ENCODE data around the gene GTF2B. TPM values are rescaled to one million over a fixed set of nuclear protein-coding genes. Genes with fewer than 3 reads are reported as not detected.

GTF2B gene
- total and polyA plus RNA-seq, 9 donors, result 23.2 to 38.7 (median 25.5) TPM

DNA sequence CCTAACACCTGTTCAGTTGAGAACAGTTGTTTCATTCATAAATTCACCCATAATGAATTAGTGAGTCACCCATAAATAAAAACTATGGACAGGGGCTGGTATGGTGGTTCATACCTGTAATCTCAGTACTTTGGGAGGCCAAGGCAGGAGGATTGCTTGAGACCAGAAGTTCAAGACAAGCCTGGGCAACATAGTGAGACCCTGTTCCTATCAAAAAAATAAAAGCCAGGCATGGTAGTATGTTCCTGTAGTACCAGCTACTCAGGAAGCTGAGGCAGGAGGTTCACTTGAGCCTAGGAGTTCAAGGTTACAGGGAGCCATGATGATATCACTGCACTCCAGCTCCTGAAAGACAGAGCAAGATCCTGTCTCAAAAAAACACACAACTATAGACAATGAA, 79.0 kb downstream of the GTF2B start:
- no peak overlapping the region for H3K4me3 ChIP-seq
- H3K9me3 ChIP-seq, result no peaks in the 10 kb centered on the region
- H3K36me3 ChIP-seq, result no peaks in the 10 kb centered on the region
- H3K27me3 ChIP-seq, result no peaks in the 10 kb centered on the region
- TF ChIP-seq, protein P1, sequence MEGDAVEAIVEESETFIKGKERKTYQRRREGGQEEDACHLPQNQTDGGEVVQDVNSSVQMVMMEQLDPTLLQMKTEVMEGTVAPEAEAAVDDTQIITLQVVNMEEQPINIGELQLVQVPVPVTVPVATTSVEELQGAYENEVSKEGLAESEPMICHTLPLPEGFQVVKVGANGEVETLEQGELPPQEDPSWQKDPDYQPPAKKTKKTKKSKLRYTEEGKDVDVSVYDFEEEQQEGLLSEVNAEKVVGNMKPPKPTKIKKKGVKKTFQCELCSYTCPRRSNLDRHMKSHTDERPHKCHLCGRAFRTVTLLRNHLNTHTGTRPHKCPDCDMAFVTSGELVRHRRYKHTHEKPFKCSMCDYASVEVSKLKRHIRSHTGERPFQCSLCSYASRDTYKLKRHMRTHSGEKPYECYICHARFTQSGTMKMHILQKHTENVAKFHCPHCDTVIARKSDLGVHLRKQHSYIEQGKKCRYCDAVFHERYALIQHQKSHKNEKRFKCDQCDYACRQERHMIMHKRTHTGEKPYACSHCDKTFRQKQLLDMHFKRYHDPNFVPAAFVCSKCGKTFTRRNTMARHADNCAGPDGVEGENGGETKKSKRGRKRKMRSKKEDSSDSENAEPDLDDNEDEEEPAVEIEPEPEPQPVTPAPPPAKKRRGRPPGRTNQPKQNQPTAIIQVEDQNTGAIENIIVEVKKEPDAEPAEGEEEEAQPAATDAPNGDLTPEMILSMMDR (IDR thresholded peaks at IDR 0.05), result no peak
- TF ChIP-seq EP300 (IDR thresholded peaks at IDR 0.05) (no peak), POLR2A (IDR thresholded peaks at IDR 0.05) (no peak)
- no peak overlapping the region for H3K27ac ChIP-seq
- H3K4me1 ChIP-seq (ENCODE audit: insufficient read depth), result no peaks in the 10 kb centered on the region
- intact Hi-C loops (cut with DNase I), result no loop called here
- no peak for DNase-seq

- Histone ChIP-seq H3K27me3 (no peaks in the 10 kb centered on the region), H3K36me3 (no peaks in the 10 kb centered on the region), H3K9me3 (no peaks in the 10 kb centered on the region), H3K4me3 (no peak overlapping the region), H3K4me1 (ENCODE audit: insufficient read depth) (no peaks in the 10 kb centered on the region), H3K27ac (no peak overlapping the region)
- TF ChIP-seq POLR2A (IDR thresholded peaks at IDR 0.05) (no peak), EP300 (IDR thresholded peaks at IDR 0.05) (no peak)
- TF ChIP-seq, protein P1 (IDR thresholded peaks at IDR 0.05), result no peak
- intact Hi-C loops (cut with DNase I), result no loop called here
- 96 to 98% (median 97%) methylated on average over 5 of the region's 5 CpGs for WGBS, 3 donors
- no peak for DNase-seq
These were observed 87.9 kb downstream of the GTF2B start for GRCh38 chr1:88803444-88803843.

DNA sequence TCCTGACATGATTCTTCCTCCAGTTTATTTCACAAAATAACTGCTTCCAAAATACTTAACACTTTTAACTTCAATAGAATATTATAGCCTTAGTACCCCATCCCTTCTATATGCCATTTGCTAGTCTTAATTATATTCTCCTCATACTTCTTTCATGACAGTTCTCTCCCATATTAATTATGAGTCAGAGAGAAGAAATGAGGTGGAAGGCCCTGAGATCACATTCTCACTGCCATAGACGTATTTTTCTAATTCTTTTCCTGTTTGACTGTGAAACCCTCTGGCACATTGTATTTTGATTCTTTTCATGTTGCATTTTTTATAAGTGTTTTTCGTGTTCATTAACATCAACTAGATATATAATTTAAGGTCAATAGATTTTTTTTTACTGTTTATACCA, 88.4 kb downstream of the GTF2B start:
- H3K36me3 ChIP-seq, result no peaks in the 10 kb centered on the region
- H3K9me3 ChIP-seq, result no peaks in the 10 kb centered on the region
- intact Hi-C loops (cut with DNase I), result no loop called here
- no peaks in the 10 kb centered on the region for H3K27me3 ChIP-seq
- DNase-seq, result no peak
- no peak overlapping the region for H3K27ac ChIP-seq
- TF ChIP-seq POLR2A (IDR thresholded peaks at IDR 0.05), result no peak
- no peak for TF ChIP-seq EP300 (IDR thresholded peaks at IDR 0.05)
- TF ChIP-seq, protein P1 (IDR thresholded peaks at IDR 0.05), result no peak
- H3K4me1 ChIP-seq (ENCODE audit: insufficient read depth), result no peaks in the 10 kb centered on the region
- 75 to 81% (median 81%) methylated on average over 2 of the region's 2 CpGs for WGBS, 3 donors
- no peak overlapping the region for H3K4me3 ChIP-seq

Small RNA genes within 50 kb of the gene (small RNA-seq; reads per million reads assigned to genes)
- gene RNU6-125P, result not detected

Other genes starting within 250 kb of the GTF2B start
- gene PKN2, start 207.3 kb downstream of the GTF2B start, total RNA-seq, result 10 to 100 TPM; 36.5 to 58.9 (median 55.7) TPM
- gene PKN2, start 207.3 kb downstream of the GTF2B start, polyA plus RNA-seq, result 10 to 100 TPM; 17.8 to 24.8 TPM
- gene KYAT3, start 101.1 kb upstream of the GTF2B start, total RNA-seq, result 10 to 100 TPM; 20.4 to 35.5 (median 25.7) TPM
- gene KYAT3, start 101.1 kb upstream of the GTF2B start, polyA plus RNA-seq, result 10 to 100 TPM; 21.2 to 40.3 TPM
- gene RBMXL1, start 101.1 kb upstream of the GTF2B start, total RNA-seq, result 10 to 100 TPM; 12.4 to 30.0 (median 22.5) TPM
- gene RBMXL1, start 101.1 kb upstream of the GTF2B start, polyA plus RNA-seq, result 10 to 100 TPM in 1 of 2 donors, 1 to 10 TPM in 1; 8.8 to 15.2 TPM
- gene GBP3, start 131.3 kb upstream of the GTF2B start, total RNA-seq, result 10 to 100 TPM in 6 of 7 donors, 1 to 10 TPM in 1; 7.3 to 24.1 (median 14.2) TPM
- 10 to 100 TPM in 1 of 2 donors, 1 to 10 TPM in 1; 5.0 to 24.9 TPM for gene GBP3, start 131.3 kb upstream of the GTF2B start, polyA plus RNA-seq
- 10 to 100 TPM; 16.4 to 27.1 (median 20.8) TPM for gene GBP1, start 173.6 kb upstream of the GTF2B start, total RNA-seq
- 10 to 100 TPM; 15.2 to 41.7 TPM for gene GBP1, start 173.6 kb upstream of the GTF2B start, polyA plus RNA-seq
- 100 to 1,000 TPM in 1 of 7 donors, 10 to 100 TPM in 6; 39.3 to 105 (median 65.8) TPM for gene GBP2, start 234.5 kb upstream of the GTF2B start, total RNA-seq
- gene GBP2, start 234.5 kb upstream of the GTF2B start, polyA plus RNA-seq, result 100 to 1,000 TPM in 1 of 2 donors, 10 to 100 TPM in 1; 74.9 to 237 TPM

Measured in ovary (tissue), 9 donors.